BJ (cell line): ENCODE results near the gene FBXO31. TPM values are rescaled to one million over a fixed set of nuclear protein-coding genes. Genes with fewer than 3 reads are reported as not detected.

ENCODE experiments used
- CTCF ChIA-PET: fragments of 350-600 bp; formaldehyde crosslinking; extraction: SDS; loops from one replicate; lab custom pipeline; 2021; ENCODE audit warnings: antibody characterized with exemption, inconsistent platforms; lab: Yijun Ruan, JAX
- POLR2A ChIA-PET: fragments of 300-600 bp; sonication (Branson Sonifier 250); formaldehyde crosslinking; extraction: SDS; loops from one replicate; lab custom pipeline; 2021; ENCODE audit warnings: antibody characterized with exemption; lab: Charles Lee
- DNase-seq: peaks from one replicate; pipeline ENCODE4 v3.0.0-alpha.2; 2011; ENCODE audit warnings: low read depth
- H3K27me3 ChIP-seq: 2 replicates; pipeline ENCODE4 v1.6.0; 2011; ENCODE audit warnings: low read length; ENCODE audit not compliant: control insufficient read depth, insufficient read depth
- H3K36me3 ChIP-seq: 2 replicates; pipeline ENCODE4 v1.5.1; 2011; ENCODE audit warnings: low read length; ENCODE audit not compliant: control insufficient read depth, insufficient read depth
- H3K4me3 ChIP-seq: 2 replicates; pipeline ENCODE4 v1.5.1; 2011; ENCODE audit warnings: low read depth, mild to moderate bottlenecking, control low read depth, low read length
- polyA plus RNA-seq: library from polyadenylated mRNA; depleted of rRNA; stranded (reverse); fragments of >200 nt; gene quantifications from 2 replicates; pipeline ENCODE4 v1.2.3, GENCODE V29; 2011
- TF ChIP-seq, protein P1 (sequence below): IDR thresholded peaks from 2 replicates; pipeline ENCODE4 v1.5.1; 2011; ENCODE audit warnings: low read depth, mild to moderate bottlenecking, control low read depth, inconsistent platforms, low read length, moderate library complexity; ENCODE audit not compliant: insufficient read depth

FBXO31 gene
- polyA plus RNA-seq, 1 experiment = 24.8 TPM

DNA sequence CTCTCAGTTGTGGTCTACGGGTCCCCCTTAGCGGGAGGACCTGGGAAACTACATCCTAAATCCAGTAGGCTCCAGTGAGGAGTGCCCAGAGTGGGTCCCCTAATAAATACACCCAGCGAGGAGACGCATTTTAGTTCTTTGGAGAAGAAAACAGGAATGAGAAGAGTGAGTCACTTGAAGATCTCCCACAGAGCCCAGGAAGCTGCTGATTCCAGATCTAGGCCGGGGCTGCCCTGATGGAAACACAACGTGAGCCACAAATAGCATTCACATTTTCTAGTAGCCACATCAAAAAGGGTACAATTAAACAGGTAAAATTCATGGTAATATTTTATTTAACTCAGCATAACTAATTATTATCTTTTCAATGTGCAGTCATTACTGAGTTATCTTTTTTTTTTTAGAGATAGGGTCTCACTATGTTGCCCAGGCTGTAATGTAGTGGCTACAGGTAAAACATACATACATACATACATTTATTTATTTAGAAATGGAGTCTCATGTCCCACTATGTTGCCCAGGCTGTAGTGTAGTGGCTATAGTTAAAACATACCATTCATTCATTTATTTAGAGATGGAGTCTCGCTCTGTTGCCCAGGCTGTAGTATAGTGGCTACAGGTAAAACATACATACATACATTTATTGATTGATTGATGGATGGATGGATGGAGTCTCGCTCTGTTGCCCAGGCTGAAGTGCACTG, 21.5 kb downstream of the FBXO31 start:
- peaks cover 23% of the 10 kb centered on the region for H3K36me3 ChIP-seq
- H3K4me3 ChIP-seq = no peak overlapping the region
- TF ChIP-seq, protein P1, sequence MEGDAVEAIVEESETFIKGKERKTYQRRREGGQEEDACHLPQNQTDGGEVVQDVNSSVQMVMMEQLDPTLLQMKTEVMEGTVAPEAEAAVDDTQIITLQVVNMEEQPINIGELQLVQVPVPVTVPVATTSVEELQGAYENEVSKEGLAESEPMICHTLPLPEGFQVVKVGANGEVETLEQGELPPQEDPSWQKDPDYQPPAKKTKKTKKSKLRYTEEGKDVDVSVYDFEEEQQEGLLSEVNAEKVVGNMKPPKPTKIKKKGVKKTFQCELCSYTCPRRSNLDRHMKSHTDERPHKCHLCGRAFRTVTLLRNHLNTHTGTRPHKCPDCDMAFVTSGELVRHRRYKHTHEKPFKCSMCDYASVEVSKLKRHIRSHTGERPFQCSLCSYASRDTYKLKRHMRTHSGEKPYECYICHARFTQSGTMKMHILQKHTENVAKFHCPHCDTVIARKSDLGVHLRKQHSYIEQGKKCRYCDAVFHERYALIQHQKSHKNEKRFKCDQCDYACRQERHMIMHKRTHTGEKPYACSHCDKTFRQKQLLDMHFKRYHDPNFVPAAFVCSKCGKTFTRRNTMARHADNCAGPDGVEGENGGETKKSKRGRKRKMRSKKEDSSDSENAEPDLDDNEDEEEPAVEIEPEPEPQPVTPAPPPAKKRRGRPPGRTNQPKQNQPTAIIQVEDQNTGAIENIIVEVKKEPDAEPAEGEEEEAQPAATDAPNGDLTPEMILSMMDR = no peak
- no peak for DNase-seq
- no peaks in the 10 kb centered on the region for H3K27me3 ChIP-seq
- ChIA-PET CTCF (interaction anchor here (0.6 kb wide), 1 partner anchor 8 kb away, joined by 5 read pairs; no protein-coding TSS in a partner anchor), POLR2A (no interaction called here)

DNA sequence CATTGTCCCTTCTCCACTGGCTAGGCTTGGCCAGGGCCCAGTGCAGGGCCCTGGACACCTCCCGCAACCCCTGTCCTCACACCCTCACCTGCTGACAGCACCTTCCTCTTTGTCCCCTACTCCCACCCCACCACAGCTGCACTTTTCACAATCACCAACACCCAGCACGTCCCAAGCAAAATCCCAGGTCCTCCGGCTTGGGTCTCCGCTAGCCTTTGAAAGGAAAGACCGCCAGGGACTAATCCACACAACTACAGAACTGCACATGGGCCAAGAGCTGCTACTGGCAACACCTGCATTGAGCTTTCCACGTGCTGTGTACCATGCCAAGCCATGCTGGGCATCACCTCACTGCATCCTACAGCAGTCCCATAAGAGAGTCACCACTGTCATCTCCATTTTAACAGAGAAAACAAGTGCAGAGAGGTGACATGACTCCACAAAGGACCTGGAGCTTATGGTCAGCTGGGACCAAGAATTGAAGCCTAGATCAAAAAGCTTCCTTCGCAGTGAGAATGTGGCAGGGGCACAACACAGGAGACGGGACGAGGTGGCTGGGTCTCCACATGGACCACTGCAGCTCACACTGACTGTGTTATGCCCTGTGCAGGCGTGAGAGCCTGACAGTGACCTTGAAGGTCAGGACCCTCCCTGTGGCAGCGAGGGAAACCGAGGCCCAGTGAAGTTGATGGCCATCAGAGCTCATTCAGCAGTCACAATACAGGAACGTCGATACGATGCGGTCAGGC, 22.5 kb downstream of the FBXO31 start:
- POLR2A ChIA-PET = no interaction called here
- no peaks in the 10 kb centered on the region for H3K27me3 ChIP-seq
- CTCF ChIA-PET = no interaction called here
- TF ChIP-seq, protein P1 = no peak
- H3K36me3 ChIP-seq = peaks cover 25% of the 10 kb centered on the region
- DNase-seq = no peak
- H3K4me3 ChIP-seq = no peak overlapping the region

DNA sequence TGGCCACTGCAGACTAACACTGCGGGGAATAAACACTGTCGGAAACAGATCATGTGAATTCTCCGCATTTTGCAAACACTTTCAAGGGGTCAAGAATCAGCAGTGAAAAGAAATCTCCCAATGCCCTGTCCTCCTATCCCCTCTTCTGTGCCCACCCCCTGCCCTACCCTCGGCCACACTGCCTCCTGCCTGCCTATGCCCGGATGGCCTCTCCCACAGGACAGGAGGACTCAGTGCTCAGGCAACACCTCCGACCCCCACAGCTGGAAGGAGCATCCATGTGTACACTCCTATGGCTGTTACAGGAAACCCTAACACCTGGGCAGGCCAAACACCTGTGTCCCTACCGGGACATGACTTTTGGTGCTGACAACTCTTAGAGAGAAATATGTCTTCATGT, 24.5 kb downstream of the FBXO31 start:
- TF ChIP-seq, protein P1 = no peak
- ChIA-PET CTCF (interaction anchor here (0.6 kb wide), 1 partner anchor 298 kb away, joined by 3 read pairs; no protein-coding TSS in a partner anchor), POLR2A (no interaction called here)
- no peak for DNase-seq
- Histone ChIP-seq H3K27me3 (no peaks in the 10 kb centered on the region), H3K36me3 (peaks cover 22% of the 10 kb centered on the region), H3K4me3 (no peak overlapping the region)

DNA sequence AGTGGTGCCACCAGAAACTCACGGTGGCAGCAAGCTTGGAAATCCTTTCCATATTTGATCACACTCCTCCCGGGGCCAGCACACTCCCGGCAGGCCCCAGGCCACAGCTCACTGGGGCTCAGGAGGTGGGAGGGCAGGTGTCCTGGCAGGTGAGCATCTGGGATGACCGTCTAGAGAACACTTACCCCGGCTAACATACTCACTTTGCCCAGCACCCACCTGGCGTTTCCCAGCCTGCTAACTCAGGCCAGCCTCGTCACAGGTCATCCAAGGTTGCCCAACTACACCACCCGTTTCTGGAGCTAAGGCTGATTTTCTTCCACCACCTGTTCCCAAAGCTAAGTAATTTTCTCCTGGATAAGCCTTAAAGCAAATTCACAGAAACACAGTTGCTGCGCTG, 24.9 kb downstream of the FBXO31 start:
- H3K4me3 ChIP-seq = no peak overlapping the region
- TF ChIP-seq, protein P1 = no peak
- peaks cover 21% of the 10 kb centered on the region for H3K36me3 ChIP-seq
- ChIA-PET CTCF (interaction anchor here (0.6 kb wide), 1 partner anchor 297 kb away, joined by 3 read pairs; no protein-coding TSS in a partner anchor), POLR2A (no interaction called here)
- DNase-seq = no peak
- no peaks in the 10 kb centered on the region for H3K27me3 ChIP-seq

DNA sequence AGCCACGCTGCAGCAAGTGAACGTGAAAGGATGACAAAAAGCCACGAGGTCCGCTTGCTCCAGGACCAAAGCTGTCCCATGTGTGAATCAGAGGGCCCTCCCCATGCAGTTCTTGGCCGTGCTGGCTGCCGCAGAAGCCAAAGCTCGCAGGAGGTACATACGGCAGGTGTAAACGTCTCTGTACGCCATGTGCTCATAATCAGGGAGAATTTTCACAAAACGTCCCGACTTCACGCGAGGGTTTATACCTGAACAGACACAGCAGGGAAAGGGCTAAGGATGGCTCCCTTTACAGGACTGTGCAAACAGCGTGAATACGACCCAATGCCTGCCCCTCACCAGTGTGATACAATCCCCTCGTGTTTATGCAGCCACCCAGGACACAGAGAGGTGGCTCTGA, 25.3 kb downstream of the FBXO31 start:
- POLR2A ChIA-PET = no interaction called here
- DNase-seq = no peak

More for the DNA sequence above, 25.3 kb downstream of the FBXO31 start:
- Histone ChIP-seq H3K36me3 (peaks cover 23% of the 10 kb centered on the region), H3K4me3 (no peak overlapping the region), H3K27me3 (no peaks in the 10 kb centered on the region)
- TF ChIP-seq, protein P1 = no peak
- CTCF ChIA-PET = no interaction called here
